Aorta (tissue), 5 donors: ENCODE measurements around the gene WBP2. TPM values are rescaled to one million over a fixed set of nuclear protein-coding genes. Genes with fewer than 3 reads are reported as not detected.
"Not testable (repeated sequence)": the region's sequence is repeated elsewhere in the genome, so short reads cannot be mapped to it uniquely, and the experiment has no call there.

ENCODE experiments used
- ATAC-seq: fragments of 200-7000 bp; cut with Tn5 transposase; one replicate; pipeline ENCODE4 v1.9.1; 2022; ENCODE audit warnings: moderate library complexity; ENCODE audit not compliant: low FRiP score
- DNase-seq, 2 donors: peaks; one replicate each; pipeline ENCODE4 v3.0.0-alpha.2; 2020
- H3K27ac ChIP-seq, 2 donors: one replicate each; pipeline ENCODE4 v1.5.1; 2013; ENCODE audit warnings: low read length in 2 of 2, mild to moderate bottlenecking in 2 of 2, moderate library complexity in 2 of 2, control low read depth in 1 of 2, inconsistent platforms in 1 of 2, low read depth in 1 of 2
- H3K27me3 ChIP-seq, 2 donors: one replicate each; pipeline ENCODE4 v1.6.1; 2013; ENCODE audit warnings: control low read depth in 1 of 2, low read length in 1 of 2, mild to moderate bottlenecking in 1 of 2, moderate library complexity in 1 of 2; ENCODE audit not compliant: insufficient read depth in 2 of 2, control insufficient read depth in 1 of 2
- H3K36me3 ChIP-seq, 2 donors: one replicate each; pipeline ENCODE4 v1.6.1; 2013; ENCODE audit warnings: control low read depth in 1 of 2, low read length in 1 of 2, mild to moderate bottlenecking in 1 of 2; ENCODE audit not compliant: insufficient read depth in 2 of 2, control insufficient read depth in 1 of 2
- H3K4me1 ChIP-seq, 2 donors: one replicate each; pipeline ENCODE4 v1.6.1; 2013; ENCODE audit warnings: low read length in 2 of 2, control low read depth in 1 of 2, mild to moderate bottlenecking in 1 of 2, moderate library complexity in 1 of 2; ENCODE audit not compliant: insufficient read depth in 2 of 2, control insufficient read depth in 1 of 2
- H3K4me3 ChIP-seq, 2 donors: one replicate each; pipeline ENCODE4 v1.5.1; 2013; ENCODE audit warnings: low read length in 2 of 2, control low read depth in 1 of 2, mild to moderate bottlenecking in 1 of 2
- H3K9me3 ChIP-seq: one replicate; pipeline ENCODE4 v1.6.1; 2013; ENCODE audit warnings: mild to moderate bottlenecking, low read length; ENCODE audit not compliant: control insufficient read depth
- WGBS, 2 donors: extraction: QIAGEN DNeasy Blood & Tissue Kit; methylation state at CpG; one replicate each; pipeline ENCODE4 v1.1.7; 2013; 5-methylcytosine and 5-hydroxymethylcytosine counted together
- intact Hi-C, 2 donors: fragments of 100-400 bp; cut with DNase I; formaldehyde crosslinking; loops; one replicate each; pipeline versions ENCODE4 v1.14.2 to v1.15.0; 2022
- polyA plus RNA-seq, 2 donors: library from polyadenylated mRNA; stranded (reverse); fragments of 200-250 nt; gene quantifications; one replicate each; pipeline ENCODE4 v1.2.3, GENCODE V29; 2013
- total RNA-seq, 2 donors: library from RNA; stranded (reverse); fragmentation: NEBNext Ultra II Directional; extraction: Animal tissue kit (Norgen Biotek cat#: 25700); gene quantifications; one replicate each; pipeline ENCODE4 v1.2.1, GENCODE V29; 2021
- donor health status: healthy with polysubstance abuse.
- donor health status: Bipolar disorder and iron deficiency.
- donor health status: DM: no; HTN: no; CAD: no.
- donor health status: DM: no; HTN: no; CAD: no.
- donor health status: DM: yes; HTN: yes; CAD: no.

The WBP2 gene
- total and polyA plus RNA-seq, 4 donors, result 54.6 to 123 (median 113) TPM

DNA sequence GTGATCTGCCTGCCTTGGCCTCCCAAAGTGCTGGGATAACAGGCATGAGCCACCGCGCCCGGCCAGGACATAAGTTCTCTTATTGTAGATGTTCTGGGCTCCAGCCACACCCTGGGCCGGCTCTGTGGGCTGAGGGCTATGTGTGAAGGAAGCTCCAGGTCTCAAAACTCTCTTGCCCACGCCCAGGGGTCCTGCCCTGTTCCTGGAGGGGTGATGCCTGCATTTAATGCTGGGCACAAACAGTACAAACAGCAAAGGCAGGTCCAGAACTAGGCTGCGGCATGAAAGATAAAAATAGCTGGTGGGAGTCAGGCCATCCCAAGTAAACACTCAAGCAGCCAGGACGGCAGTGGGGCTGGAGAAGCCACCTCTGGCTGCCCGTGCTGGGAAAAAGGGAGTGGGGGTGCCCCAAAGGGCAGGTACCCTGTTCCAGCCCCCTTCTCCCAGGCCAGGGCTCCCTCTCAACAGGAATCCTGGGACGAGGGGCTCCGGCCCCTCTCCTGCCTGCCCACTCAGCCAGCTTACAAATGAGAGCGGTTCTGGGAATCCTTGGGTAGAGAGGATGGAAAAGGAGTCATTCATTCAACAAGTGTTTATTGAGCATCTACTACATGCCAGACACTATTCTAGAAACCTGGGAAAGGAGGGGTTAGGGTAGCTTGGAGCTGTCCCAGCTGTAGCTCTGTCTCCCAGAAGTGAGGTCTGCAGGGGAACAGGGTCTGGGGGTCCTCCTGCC lies 18.6 kb upstream of the WBP2 start:
- intact Hi-C loops, result no loop called here
- no peak overlapping the region for H3K4me3 ChIP-seq
- DNase-seq, result peak; percentile 61 to 79

DNA sequence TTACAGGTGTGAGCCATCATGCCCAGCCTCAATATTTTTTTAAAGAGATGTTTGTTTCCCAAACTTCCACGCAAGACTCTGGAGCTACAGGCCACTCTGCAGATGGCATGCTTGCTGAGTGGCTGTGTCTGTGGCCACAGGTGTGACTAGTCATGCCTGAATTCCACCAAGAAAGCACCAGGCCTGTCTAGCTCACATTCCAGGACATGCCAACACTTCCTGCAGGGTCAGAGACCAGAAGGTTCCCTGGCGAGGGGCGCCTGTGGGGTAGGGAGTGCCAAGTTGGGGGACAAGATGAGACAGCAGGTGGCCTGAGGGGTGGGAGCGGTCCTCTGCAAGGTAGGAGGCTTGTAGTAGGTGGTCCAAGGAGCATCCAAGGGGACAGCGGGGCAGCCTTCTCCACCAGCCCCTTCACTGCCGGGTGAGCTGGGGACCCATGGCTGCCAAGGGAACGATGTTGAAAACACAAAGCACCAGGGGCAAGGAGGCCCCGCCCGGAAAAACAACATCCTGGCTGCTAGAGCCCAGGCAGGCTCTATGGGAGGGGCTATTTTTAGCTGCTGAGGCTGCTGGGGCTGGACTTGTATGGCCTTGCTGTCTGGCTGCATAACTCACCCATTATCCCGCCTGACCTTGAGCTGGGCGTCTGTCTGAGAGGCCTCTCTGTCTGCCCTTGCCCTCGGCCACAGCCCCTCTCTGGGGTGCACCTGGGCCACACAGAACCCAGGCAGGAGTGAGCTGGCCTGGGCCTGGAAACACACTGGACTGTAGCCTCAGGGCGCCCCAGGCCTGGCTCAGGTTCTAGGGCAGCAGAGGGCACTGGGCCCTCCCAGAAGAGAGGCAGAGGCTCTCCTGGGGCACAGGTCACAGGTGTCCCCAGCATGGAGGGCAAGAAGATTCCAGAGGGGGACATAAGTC lies 17.6 kb upstream of the WBP2 start:
- DNase-seq, result peak; percentile 93 to 94
- 5 to 9% methylated on average over 13 of the region's 13 CpGs for WGBS, 2 donors
- Histone ChIP-seq H3K4me1 (peaks cover 0 to 3% of the 10 kb centered on the region in 2 donors), H3K27me3 (no peaks in the 10 kb centered on the region), H3K4me3 (no peak overlapping the region), H3K9me3 (no peaks in the 10 kb centered on the region), H3K36me3 (no peaks in the 10 kb centered on the region), H3K27ac (peak overlapping the region; percentile 90 to 97)
- peak; percentile 70 for ATAC-seq
- intact Hi-C loops, result no loop called here

More for the DNA sequence above, 18.6 kb upstream of the WBP2 start:
- Histone ChIP-seq H3K9me3 (no peaks in the 10 kb centered on the region), H3K4me1 (peaks cover 0 to 3% of the 10 kb centered on the region in 2 donors), H3K27me3 (no peaks in the 10 kb centered on the region), H3K36me3 (no peaks in the 10 kb centered on the region), H3K27ac (peak overlapping the region; percentile 90)
- ATAC-seq, result no peak
- 6 to 12% methylated on average over 11 of the region's 11 CpGs for WGBS, 2 donors

DNA sequence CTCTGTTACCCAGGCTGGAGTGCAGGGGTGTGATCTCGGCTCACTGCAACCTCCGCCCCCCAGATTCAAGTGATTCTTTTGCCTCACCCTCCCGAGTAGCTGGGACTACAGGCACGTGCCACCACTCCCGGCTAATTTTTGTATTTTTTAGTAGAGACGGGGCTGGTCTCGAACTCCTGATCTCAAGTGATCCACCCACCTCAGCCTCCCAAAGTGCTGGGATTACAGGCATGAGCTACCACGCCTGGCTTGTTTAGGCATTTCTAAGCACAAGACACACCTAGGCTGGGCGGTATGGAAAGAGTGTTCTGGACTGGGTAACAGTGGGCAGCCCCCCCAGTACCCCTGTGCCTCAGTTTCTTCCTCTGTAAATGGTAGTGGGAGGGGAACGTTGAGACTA lies 15.1 kb upstream of the WBP2 start:
- DNase-seq, H3K4me3 ChIP-seq, intact Hi-C loops, H3K9me3 ChIP-seq, H3K36me3 ChIP-seq, ATAC-seq, H3K27me3 ChIP-seq, H3K4me1 ChIP-seq: not testable (repeated sequence)
- peak overlapping the region in 1 of 2 donors; percentile 78 for H3K27ac ChIP-seq
- WGBS, 2 donors, result 18 to 20% methylated on average over 10 of the region's 10 CpGs

DNA sequence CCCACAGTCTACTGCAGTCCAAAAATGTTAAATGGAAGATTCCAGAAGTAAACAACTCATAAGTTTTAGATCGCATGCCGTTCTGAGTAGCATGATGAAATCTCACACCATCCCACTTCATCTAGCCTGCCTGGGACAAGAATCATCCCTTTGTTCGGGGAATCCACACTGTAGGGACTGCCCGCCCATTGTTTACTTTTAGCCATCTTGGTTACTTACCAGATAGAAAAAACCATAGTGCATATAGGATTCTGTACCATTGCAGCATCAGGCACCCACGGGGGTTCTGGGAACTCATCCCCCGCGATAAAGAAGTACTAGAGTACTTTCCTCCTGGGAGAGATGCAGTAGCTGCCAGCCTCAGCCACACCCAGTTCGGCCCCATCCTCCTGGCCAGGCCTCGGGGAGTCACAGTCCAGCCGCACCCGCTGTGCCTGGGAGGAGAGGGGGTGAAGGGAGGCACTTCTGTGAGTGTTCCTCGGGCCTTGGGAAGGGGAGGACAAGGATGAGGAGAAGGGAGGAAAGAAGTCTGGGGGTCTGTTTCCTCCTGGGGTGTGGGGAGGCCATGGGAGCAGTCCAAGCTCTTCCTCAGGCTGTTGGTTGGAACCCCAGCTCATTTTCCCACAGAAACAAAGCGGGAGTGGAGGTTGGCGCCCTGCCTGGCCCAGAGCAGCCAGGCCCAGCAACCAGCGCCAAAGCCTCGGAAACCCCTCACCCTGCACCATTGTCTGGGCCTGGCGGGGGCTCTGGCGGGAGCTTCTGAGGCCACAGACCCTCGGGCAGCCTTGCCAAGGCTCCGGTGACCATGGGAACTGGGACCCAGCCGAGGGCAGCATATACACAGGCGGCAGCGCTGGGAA lies 14.4 kb upstream of the WBP2 start:
- Histone ChIP-seq H3K9me3 (no peaks in the 10 kb centered on the region), H3K36me3 (no peaks in the 10 kb centered on the region), H3K27me3 (no peaks in the 10 kb centered on the region), H3K27ac (peak overlapping the region; percentile 5 to 78), H3K4me3 (no peak overlapping the region), H3K4me1 (no peaks in the 10 kb centered on the region)
- 6 to 7% methylated on average over 23 of the region's 23 CpGs for WGBS, 2 donors
- intact Hi-C loops, result no loop called here
- peak; percentile 81 to 86 for DNase-seq
- peak; percentile 63 for ATAC-seq

DNA sequence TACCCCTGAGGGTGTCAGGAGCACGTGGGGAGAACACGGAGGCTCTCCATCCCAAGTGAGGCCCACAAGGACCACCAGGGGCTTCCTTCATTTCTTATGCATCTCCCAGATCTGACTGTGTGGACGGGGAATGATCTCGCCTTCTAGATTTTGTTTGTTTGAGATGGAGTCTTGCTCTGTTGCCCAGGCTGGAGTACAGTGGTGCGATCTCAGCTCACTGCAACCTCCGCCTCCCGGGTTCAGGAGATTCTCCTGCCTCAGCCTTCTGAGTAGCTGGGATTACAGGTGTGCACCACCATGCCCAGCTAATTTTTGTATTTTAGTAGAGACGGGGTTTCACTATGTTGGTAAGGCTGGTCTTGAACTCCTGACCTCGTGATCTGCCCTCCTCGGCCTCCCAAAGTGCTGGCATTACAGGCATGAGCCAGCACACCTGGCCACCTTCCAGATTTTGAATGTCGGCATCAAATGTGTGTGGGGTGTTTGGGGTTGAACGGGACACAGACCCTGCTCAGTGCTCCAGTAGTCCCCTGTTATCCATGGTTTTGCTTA lies 13.7 kb upstream of the WBP2 start:
- H3K9me3 ChIP-seq, intact Hi-C loops, ATAC-seq, H3K4me1 ChIP-seq, DNase-seq, H3K36me3 ChIP-seq, H3K4me3 ChIP-seq, H3K27me3 ChIP-seq: not testable (repeated sequence)
- peak overlapping the region in 1 of 2 donors; percentile 78 for H3K27ac ChIP-seq
- 67 to 70% methylated on average over 12 of the region's 12 CpGs for WGBS, 2 donors

DNA sequence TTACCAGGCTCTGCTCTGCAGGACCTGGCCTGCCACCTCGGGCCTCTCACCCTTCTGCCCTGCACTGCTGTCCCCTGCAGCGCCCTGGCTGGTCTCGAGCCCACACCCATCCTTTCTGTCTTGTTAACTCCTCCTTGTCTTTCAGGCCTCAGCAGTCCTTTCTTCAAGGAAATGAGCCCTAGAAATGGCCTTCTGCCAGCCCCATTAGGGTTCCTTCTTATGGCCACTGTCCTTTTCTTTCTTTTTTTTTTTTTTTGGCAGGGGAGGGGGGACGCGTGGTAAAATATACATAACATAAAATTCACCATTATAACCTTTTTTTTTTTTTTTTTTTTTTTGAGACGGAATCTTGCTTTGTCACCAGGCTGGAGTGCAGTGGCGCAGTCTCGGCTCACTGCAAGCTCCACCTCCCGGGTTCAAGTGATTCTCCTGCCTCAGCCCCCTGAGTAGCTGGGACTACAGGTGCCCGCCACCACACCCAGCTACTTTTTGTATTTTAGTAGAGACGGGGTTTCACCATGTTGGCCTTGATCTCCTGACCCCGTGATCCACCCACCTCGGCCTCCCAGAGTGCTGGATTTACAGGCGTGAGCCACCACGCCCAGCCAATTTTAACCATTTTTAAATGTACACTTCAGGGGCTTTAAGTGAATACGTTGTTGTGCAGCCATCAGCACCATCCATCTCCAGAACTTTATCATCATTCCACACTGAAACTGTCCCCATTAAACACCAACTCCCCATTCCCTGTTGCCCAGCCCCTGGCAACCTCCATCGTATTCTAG lies 10.5 kb upstream of the WBP2 start:
- intact Hi-C loops, H3K4me1 ChIP-seq, H3K27ac ChIP-seq, H3K27me3 ChIP-seq, H3K4me3 ChIP-seq, ATAC-seq, H3K9me3 ChIP-seq, H3K36me3 ChIP-seq: not testable (repeated sequence)
- DNase-seq, result peak in 1 of 2 donors; percentile 45
- 74 to 78% methylated on average over 15 to 17 of the region's 17 CpGs for WGBS, 2 donors

DNA sequence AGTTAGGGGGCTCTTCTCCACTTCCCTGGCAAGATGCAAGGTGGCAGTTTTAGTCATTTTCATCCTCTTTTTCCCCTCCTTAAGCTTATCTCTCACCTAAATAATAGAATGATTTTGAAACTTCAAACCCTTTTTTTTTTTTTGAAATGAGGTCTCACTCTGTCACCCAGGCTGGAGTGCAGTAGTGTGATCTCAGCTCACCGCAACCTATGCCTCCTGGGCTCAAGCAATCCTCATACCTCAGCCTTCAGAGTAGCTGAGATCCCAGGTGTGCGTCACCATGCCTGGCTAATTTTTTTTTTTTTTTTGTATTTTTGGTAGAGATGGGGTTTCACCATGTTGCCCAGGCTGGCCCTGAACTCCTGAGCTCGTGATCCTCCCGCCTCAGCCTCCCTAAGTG lies 9.8 kb upstream of the WBP2 start:
- H3K4me3 ChIP-seq, H3K4me1 ChIP-seq, intact Hi-C loops, H3K27ac ChIP-seq, ATAC-seq, DNase-seq, H3K9me3 ChIP-seq, H3K36me3 ChIP-seq, H3K27me3 ChIP-seq: not testable (repeated sequence)
- WGBS, 2 donors, result 83 to 89% methylated on average over 4 of the region's 4 CpGs
